AG09319 (cell line): ENCODE data around the gene IDE.

Experiments used
- DNase-seq: peaks from one replicate; pipeline ENCODE4 v3.0.0-alpha.2; 2010; ENCODE audit warnings: low read depth; ENCODE audit errors: extremely low read depth
- TF ChIP-seq, protein P1 (sequence below): IDR thresholded peaks from 2 replicates; pipeline ENCODE4 v1.5.1; 2011; ENCODE audit warnings: low read depth, mild to moderate bottlenecking, inconsistent platforms, low read length, moderate library complexity

IDE gene

DNA sequence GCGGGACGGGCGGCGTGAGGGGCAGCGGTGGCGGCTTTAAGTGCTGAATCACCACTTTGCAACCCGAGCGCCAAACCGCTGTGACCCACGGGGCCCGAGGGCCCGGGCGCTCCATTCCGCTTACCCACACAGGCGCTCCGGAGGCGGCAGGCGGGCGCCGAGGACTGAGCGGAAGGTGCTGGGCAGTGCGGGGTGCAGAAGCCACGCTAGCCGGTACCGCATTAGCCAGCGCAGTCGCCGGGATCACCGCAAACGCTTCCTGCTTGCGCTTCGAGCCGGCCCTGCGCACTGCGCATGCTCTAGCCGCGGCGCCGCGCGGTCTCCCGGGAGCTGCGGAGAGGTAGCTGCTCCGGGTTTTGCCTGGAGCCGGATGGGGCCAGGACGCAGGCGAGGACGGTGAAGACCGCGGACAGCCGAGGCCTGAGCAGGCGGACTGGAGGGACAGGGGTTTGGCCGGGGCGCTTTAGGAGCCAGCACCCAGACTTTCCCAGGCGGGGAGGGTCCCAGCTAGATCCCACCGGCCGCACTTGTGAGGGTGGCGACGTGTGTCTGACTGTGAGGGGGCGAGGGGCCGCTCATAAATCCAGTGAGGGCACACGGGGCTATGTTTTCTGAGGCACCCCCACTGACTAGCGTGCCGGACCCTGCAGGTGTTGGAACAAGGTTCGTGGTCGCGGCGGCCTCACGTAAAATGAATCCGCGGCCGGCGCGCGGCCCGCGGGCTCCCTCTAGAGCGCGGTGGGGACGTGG, at the start of gene IDE:
TSS of gene IDE (minus strand) at position 296 of the 750 bp plus-strand sequence. CDS start at position 222, 74 bp downstream.
- TF ChIP-seq, protein P1, sequence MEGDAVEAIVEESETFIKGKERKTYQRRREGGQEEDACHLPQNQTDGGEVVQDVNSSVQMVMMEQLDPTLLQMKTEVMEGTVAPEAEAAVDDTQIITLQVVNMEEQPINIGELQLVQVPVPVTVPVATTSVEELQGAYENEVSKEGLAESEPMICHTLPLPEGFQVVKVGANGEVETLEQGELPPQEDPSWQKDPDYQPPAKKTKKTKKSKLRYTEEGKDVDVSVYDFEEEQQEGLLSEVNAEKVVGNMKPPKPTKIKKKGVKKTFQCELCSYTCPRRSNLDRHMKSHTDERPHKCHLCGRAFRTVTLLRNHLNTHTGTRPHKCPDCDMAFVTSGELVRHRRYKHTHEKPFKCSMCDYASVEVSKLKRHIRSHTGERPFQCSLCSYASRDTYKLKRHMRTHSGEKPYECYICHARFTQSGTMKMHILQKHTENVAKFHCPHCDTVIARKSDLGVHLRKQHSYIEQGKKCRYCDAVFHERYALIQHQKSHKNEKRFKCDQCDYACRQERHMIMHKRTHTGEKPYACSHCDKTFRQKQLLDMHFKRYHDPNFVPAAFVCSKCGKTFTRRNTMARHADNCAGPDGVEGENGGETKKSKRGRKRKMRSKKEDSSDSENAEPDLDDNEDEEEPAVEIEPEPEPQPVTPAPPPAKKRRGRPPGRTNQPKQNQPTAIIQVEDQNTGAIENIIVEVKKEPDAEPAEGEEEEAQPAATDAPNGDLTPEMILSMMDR = peak; percentile 92
- DNase-seq = peak; percentile 66

DNA sequence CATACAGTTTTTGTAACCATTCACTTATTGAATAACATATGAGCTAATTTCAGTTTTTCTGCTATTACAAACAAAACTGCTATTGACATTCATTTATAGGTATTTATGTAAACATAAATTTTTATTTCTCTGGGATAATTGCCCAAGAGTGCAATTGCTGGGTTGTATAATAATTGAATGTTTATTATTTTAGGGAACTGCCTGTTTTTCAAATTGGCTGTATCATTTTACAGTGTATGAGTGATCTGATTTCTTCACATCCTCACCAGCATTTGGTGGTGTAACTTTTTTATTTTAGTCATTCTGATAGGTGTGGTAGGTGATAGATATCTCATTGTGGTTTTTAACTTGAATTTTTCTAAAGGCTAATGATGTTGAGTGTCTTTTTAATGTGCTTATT, 45.5 kb upstream of the IDE start:
- TF ChIP-seq, protein P1 = no peak

DNA sequence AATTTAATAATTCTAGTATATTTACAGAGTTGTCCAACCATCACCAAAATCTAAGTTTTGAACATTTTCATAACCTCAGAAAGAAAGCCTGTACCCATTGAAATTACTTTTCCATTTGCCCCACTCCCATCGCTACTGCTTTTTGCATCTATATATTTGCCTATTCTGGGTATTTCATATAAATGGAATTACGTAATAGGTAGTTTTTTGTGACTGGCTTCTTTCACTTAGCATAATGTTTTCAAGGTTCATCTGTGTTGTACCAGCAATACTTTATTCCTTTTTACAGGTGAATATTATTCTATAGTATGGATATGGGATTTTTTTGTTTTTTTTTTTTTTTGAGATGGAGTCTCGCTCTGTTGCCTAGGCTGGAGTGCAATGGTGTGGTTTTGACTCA, 41.6 kb upstream of the IDE start:
- DNase-seq = no peak
- TF ChIP-seq, protein P1 = no peak

More for the DNA sequence above, 45.5 kb upstream of the IDE start:
- no peak for DNase-seq

DNA sequence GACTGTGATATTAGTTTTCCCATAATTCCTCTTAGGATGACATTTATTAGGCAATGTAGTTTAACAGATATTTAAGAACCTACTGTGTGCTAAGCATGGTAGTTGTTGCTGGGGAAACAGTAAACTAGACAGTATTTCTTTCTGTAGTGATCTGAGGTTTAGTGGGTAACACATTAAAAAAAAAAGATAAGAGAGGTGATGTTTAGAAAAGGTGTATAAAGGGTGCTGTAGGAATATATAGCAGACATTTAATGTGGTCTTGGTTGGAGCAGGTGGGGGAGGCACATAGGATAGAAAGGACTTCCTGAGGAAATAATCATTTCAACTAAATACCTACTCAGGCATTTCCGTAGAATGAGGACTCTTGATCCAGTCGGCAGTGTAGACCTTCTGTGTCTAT, 30.9 kb upstream of the IDE start:
- TF ChIP-seq, protein P1 = no peak
- no peak for DNase-seq

DNA sequence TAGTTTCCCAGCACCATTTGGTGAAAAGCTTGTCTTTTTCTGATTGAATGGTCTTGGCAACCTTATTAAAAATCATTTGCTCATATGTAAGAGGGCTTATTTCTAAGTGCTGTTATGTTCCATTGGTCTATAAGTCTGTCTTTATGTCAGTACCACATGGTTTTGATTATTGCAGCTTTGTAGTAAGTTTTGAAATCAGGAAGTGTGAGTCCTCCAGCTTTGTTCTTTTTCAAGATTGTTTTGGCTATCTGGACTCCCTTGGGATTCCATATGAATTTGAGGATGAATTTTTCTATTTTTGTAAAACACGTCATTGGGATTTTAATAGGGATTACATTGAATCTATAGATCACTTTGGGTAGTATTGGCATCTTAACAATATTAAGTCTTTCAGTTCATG, 24.4 kb upstream of the IDE start:
- TF ChIP-seq, protein P1 = no peak
- no peak for DNase-seq

DNA sequence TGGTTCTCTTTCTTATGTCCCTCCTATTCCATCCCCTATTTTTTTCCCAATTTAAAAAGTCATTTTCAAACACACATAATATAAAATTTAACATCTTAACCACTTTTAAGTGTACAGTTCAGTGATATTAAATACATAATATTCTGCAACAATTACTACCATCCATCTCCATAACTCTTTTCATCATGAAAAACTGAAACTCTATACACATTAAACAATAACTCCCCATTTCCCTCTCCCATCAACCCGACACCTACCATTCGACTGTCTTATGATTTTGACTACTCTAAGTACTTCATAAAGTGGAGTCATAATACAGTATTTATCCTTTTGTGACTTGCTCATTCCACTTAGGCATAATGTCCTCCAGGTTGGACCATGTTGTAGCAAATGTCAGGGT, 21.6 kb upstream of the IDE start:
- no peak for DNase-seq
- TF ChIP-seq, protein P1 = no peak

DNA sequence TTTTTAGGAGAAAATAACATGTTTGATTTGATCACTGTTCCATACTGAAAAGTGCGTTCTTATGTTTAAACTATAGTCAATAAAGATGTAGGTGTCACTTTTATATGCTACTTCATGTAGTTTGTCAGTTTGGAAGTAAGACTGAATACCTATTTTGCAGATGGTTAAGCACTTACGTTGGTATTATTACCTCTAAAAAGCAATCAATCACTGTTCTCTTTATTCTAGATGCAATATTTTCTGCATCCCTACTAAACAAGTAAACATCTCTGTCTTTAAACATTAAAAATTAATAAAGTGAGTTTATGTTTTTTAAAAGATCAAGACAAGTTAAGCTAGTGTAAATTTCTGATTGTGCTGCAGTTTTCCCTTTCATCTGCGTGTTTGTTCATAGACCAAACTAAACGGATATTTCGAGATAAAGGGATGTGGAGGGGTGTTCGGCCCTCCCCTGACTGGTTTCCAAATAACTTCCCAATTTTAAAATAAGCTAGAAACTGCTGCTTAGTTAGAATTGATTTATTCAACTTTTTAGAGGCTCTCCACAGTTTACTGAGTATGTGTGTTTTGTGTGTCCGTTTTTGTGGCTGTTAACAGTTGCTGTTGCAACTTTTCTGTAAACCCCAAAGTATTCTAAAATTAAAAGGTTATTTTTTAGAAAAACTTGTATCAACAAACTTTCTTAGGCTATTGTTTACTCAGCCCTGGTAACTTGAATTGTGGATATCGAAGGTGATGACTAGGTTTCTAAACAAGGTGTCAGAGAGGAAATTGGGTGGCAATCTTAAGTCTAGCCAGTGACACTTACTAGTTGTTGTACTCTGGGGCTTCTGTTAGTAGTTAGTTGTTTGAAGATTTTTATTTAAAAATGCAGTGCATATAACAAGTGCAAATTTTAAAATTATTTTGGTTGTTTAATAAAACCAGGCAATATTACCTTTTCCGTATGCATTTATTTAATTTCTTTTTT, 20.0 kb upstream of the IDE start:
- TF ChIP-seq, protein P1 = no peak
- no peak for DNase-seq
